Activated T-helper 1 cell treated with anti-CD3 and anti-CD28 coated beads, Interleukin-12 subunit alpha, Interleukin-12 subunit beta, Interleukin-2, Interleukin-4 antibody, amounts not matched to agents 30 ng/mL and 10 ng/mL and 1 ng/mL, durations not matched to agents 14 hours and 24 hours and 36 hours (primary cell): Measurements from ENCODE around the gene PLEKHJ1. TPM values are rescaled to one million over a fixed set of nuclear protein-coding genes. Genes with fewer than 3 reads are reported as not detected.

Experiments
- DNase-seq: peaks from one replicate; pipeline ENCODE4 v3.0.0; 2021; ENCODE audit warnings: low spot score
- H3K27ac Mint-ChIP-seq: one replicate; pipeline ENCODE4 v1.8.0; 2021; ENCODE audit warnings: mild to moderate bottlenecking, mixed read lengths
- H3K27me3 Mint-ChIP-seq: one replicate; pipeline ENCODE4 v1.8.0; 2022; ENCODE audit warnings: mild to moderate bottlenecking, moderate library complexity, mixed read lengths; ENCODE audit not compliant: insufficient read depth
- H3K36me3 Mint-ChIP-seq: one replicate; pipeline ENCODE4 v1.8.0; 2021; ENCODE audit warnings: low read depth, mixed read lengths
- H3K4me1 Mint-ChIP-seq: one replicate; pipeline ENCODE4 v1.8.0; 2021; ENCODE audit warnings: low read depth, mixed read lengths
- H3K4me3 Mint-ChIP-seq: one replicate; pipeline ENCODE4 v1.8.0; 2021; ENCODE audit warnings: mild to moderate bottlenecking, moderate library complexity, mixed read lengths
- H3K9me3 Mint-ChIP-seq: one replicate; pipeline ENCODE4 v1.8.0; 2021; ENCODE audit warnings: mixed read lengths
- intact Hi-C: fragments of 100-400 bp; cut with micrococcal nuclease; formaldehyde crosslinking; loops from one replicate; pipeline ENCODE4 v1.15.1; 2024
- total RNA-seq: library from RNA; stranded (reverse); gene quantifications from 2 replicates; pipeline ENCODE4 v1.2.3, GENCODE V29; 2022

PLEKHJ1 gene
- total RNA-seq, 1 donor from 2014 or later, result 67.5 TPM

GRCh38 chr19:2242816-2243215 lies 6.7 kb upstream of the PLEKHJ1 start:
- Mint-ChIP-seq H3K4me3 (no peak overlapping the region), H3K27ac (no peak overlapping the region), H3K9me3 (no peaks in the 10 kb centered on the region), H3K4me1 (peaks cover 38% of the 10 kb centered on the region), H3K36me3 (peaks cover 38% of the 10 kb centered on the region), H3K27me3 (no peaks in the 10 kb centered on the region)
- no peak for DNase-seq
- intact Hi-C loops, result no loop called here

GRCh38 chr19:2242092-2242537 lies 6.0 kb upstream of the PLEKHJ1 start:
- Mint-ChIP-seq H3K4me3 (peak overlapping the region; percentile 45), H3K27ac (peak overlapping the region; percentile 58), H3K9me3 (no peaks in the 10 kb centered on the region), H3K4me1 (peaks cover 43% of the 10 kb centered on the region), H3K27me3 (no peaks in the 10 kb centered on the region), H3K36me3 (peaks cover 41% of the 10 kb centered on the region)
- no peak for DNase-seq
- intact Hi-C loops, result no loop called here

- no peaks in the 10 kb centered on the region for H3K9me3 Mint-ChIP-seq
- peaks cover 45% of the 10 kb centered on the region for H3K36me3 Mint-ChIP-seq
- intact Hi-C loops, result no loop called here
- peaks cover 4% of the 10 kb centered on the region for H3K27me3 Mint-ChIP-seq
- no peak for DNase-seq
- peaks cover 49% of the 10 kb centered on the region for H3K4me1 Mint-ChIP-seq
- H3K4me3 Mint-ChIP-seq, result peak overlapping the region; percentile 96
- no peak overlapping the region for H3K27ac Mint-ChIP-seq
Measured at GRCh38 chr19:2240881-2241760, 5.0 kb upstream of the PLEKHJ1 start.

- intact Hi-C loops, result no loop called here
- peak overlapping the region; percentile 96 for H3K4me3 Mint-ChIP-seq
- DNase-seq, result no peak
- H3K9me3 Mint-ChIP-seq, result no peaks in the 10 kb centered on the region
- H3K36me3 Mint-ChIP-seq, result peaks cover 42% of the 10 kb centered on the region
- H3K4me1 Mint-ChIP-seq, result peaks cover 52% of the 10 kb centered on the region
- H3K27ac Mint-ChIP-seq, result peak overlapping the region; percentile 86
- H3K27me3 Mint-ChIP-seq, result peaks cover 4% of the 10 kb centered on the region
Measured at GRCh38 chr19:2239771-2240770, 3.9 kb upstream of the PLEKHJ1 start.

- Mint-ChIP-seq H3K4me3 (peak overlapping the region; percentile 96), H3K27ac (peak overlapping the region; percentile 92), H3K9me3 (no peaks in the 10 kb centered on the region), H3K4me1 (peaks cover 61% of the 10 kb centered on the region), H3K27me3 (peaks cover 4% of the 10 kb centered on the region), H3K36me3 (peaks cover 40% of the 10 kb centered on the region)
- intact Hi-C loops, result no loop called here
- DNase-seq, result no peak
Measured at GRCh38 chr19:2239173-2239572, 3.0 kb upstream of the PLEKHJ1 start.

GRCh38 chr19:2237869-2238153 lies 1.7 kb upstream of the PLEKHJ1 start:
- Mint-ChIP-seq H3K4me1 (peaks cover 63% of the 10 kb centered on the region), H3K27ac (peak overlapping the region; percentile 92), H3K36me3 (peaks cover 44% of the 10 kb centered on the region), H3K9me3 (no peaks in the 10 kb centered on the region), H3K4me3 (peak overlapping the region; percentile 96), H3K27me3 (peaks cover 4% of the 10 kb centered on the region)
- intact Hi-C loops, result loop anchor here (2.0 kb wide), 1 partner anchor 89 kb away; no protein-coding TSS in a partner anchor
- no peak for DNase-seq

- peaks cover 43% of the 10 kb centered on the region for H3K36me3 Mint-ChIP-seq
Measured at GRCh38 chr19:2237051-2237868, 1.1 kb upstream of the PLEKHJ1 start.

GRCh38 chr19:2236064-2236313 lies 140 bp downstream of the PLEKHJ1 start:
- peaks cover 56% of the 10 kb centered on the region for H3K4me1 Mint-ChIP-seq
- intact Hi-C loops, result loop anchor here (1.0 to 2.0 kb wide), 10 partner anchors 22 to 191 kb away; partner anchors contain the start of genes AP3D1, IZUMO4, MOB3A and TIMM13
- H3K27me3 Mint-ChIP-seq, result peaks cover 4% of the 10 kb centered on the region
- peaks cover 41% of the 10 kb centered on the region for H3K36me3 Mint-ChIP-seq
- H3K27ac Mint-ChIP-seq, result peak overlapping the region; percentile 96
- no peaks in the 10 kb centered on the region for H3K9me3 Mint-ChIP-seq
- H3K4me3 Mint-ChIP-seq, result peak overlapping the region; percentile 96
- no peak for DNase-seq

More at GRCh38 chr19:2237051-2237868, 1.1 kb upstream of the PLEKHJ1 start:
- Mint-ChIP-seq H3K27me3 (peaks cover 4% of the 10 kb centered on the region), H3K27ac (peak overlapping the region; percentile 92), H3K9me3 (no peaks in the 10 kb centered on the region), H3K4me3 (peak overlapping the region; percentile 96), H3K4me1 (peaks cover 57% of the 10 kb centered on the region)
- intact Hi-C loops, result loop anchor here (2.0 kb wide), 1 partner anchor 90 kb away; no protein-coding TSS in a partner anchor
- DNase-seq, result no peak

- H3K4me3 Mint-ChIP-seq, result peak overlapping the region; percentile 97
- intact Hi-C loops, result loop anchor here (1.0 to 2.0 kb wide), 10 partner anchors 23 to 192 kb away; partner anchors contain the start of genes AP3D1, IZUMO4, MOB3A and TIMM13
- H3K9me3 Mint-ChIP-seq, result no peaks in the 10 kb centered on the region
- no peak for DNase-seq
- H3K27ac Mint-ChIP-seq, result peak overlapping the region; percentile 94
- peaks cover 40% of the 10 kb centered on the region for H3K36me3 Mint-ChIP-seq
- peaks cover 51% of the 10 kb centered on the region for H3K4me1 Mint-ChIP-seq
- H3K27me3 Mint-ChIP-seq, result peaks cover 4% of the 10 kb centered on the region
Measured at GRCh38 chr19:2235381-2236063, 607 bp downstream of the PLEKHJ1 start.

GRCh38 chr19:2234996-2235380 lies 1.1 kb downstream of the PLEKHJ1 start:
- no peaks in the 10 kb centered on the region for H3K9me3 Mint-ChIP-seq
- H3K4me1 Mint-ChIP-seq, result peaks cover 47% of the 10 kb centered on the region

GRCh38 chr19:2233601-2234280 lies 2.4 kb downstream of the PLEKHJ1 start:
- Mint-ChIP-seq H3K27ac (peak overlapping the region; percentile 55), H3K36me3 (peaks cover 38% of the 10 kb centered on the region), H3K27me3 (peaks cover 4% of the 10 kb centered on the region), H3K9me3 (no peaks in the 10 kb centered on the region), H3K4me3 (peak overlapping the region; percentile 97), H3K4me1 (peaks cover 35% of the 10 kb centered on the region)
- intact Hi-C loops, result no loop called here
- DNase-seq, result no peak

More at GRCh38 chr19:2234996-2235380, 1.1 kb downstream of the PLEKHJ1 start:
- H3K4me3 Mint-ChIP-seq, result peak overlapping the region; percentile 97
- no peak for DNase-seq
- intact Hi-C loops, result no loop called here
- peak overlapping the region; percentile 94 for H3K27ac Mint-ChIP-seq
- H3K36me3 Mint-ChIP-seq, result peaks cover 40% of the 10 kb centered on the region
- peaks cover 4% of the 10 kb centered on the region for H3K27me3 Mint-ChIP-seq
